GM12872 (cell line): Measurements from ENCODE around the gene LIF.

Source experiments
- TF ChIP-seq, protein P1 (sequence below): IDR thresholded peaks from 3 replicates; pipeline ENCODE4 v1.5.1; 2011; ENCODE audit warnings: low read depth, mild to moderate bottlenecking, low read length, moderate library complexity; ENCODE audit not compliant: insufficient read depth

LIF gene

GRCh38 chr22:30219668-30220278 lies 26.8 kb downstream of the LIF start:
- TF ChIP-seq, protein P1, sequence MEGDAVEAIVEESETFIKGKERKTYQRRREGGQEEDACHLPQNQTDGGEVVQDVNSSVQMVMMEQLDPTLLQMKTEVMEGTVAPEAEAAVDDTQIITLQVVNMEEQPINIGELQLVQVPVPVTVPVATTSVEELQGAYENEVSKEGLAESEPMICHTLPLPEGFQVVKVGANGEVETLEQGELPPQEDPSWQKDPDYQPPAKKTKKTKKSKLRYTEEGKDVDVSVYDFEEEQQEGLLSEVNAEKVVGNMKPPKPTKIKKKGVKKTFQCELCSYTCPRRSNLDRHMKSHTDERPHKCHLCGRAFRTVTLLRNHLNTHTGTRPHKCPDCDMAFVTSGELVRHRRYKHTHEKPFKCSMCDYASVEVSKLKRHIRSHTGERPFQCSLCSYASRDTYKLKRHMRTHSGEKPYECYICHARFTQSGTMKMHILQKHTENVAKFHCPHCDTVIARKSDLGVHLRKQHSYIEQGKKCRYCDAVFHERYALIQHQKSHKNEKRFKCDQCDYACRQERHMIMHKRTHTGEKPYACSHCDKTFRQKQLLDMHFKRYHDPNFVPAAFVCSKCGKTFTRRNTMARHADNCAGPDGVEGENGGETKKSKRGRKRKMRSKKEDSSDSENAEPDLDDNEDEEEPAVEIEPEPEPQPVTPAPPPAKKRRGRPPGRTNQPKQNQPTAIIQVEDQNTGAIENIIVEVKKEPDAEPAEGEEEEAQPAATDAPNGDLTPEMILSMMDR, result no peak

- TF ChIP-seq, protein P1, result no peak
Measured at GRCh38 chr22:30219049-30219654, 27.4 kb downstream of the LIF start.

- TF ChIP-seq, protein P1, result no peak
Measured at GRCh38 chr22:30217698-30218560, 28.6 kb downstream of the LIF start.

- TF ChIP-seq, protein P1, result no peak
Measured at GRCh38 chr22:30216710-30217109, 29.8 kb downstream of the LIF start.

DNA sequence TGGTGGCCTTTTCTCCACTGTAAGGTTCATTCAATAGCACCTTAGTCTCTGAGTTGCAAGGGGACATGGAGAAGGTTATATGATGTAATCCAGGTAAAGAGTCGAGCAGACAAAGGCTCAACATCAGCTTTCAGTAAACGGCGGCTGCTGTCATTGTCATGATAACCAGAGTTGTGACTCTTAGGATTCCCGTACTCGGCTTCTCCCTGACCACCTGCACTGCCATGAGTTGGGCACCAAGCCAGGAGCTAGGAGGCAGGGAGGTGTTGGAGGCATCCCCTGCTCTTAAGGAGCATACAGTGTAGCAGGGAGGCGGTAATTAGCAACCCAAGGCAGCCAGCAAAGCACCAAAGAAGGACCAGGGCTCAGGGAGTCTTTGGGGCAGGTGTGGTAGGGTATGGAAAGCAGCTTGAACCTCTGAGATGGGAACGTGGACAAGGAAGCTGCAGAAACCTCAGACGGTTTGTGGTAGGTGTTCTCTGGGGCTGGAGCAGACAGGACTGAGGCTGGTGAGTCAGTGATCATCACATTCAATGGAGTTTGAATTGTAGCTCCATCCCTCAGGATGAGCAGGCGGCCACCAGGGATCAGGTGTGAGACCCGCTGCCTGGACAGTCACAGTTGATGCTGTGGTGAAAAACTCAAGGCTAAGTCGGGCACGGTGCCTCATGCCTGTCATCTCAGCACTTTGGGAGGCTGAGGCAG lies 31.7 kb downstream of the LIF start:
- TF ChIP-seq, protein P1, result no peak

DNA sequence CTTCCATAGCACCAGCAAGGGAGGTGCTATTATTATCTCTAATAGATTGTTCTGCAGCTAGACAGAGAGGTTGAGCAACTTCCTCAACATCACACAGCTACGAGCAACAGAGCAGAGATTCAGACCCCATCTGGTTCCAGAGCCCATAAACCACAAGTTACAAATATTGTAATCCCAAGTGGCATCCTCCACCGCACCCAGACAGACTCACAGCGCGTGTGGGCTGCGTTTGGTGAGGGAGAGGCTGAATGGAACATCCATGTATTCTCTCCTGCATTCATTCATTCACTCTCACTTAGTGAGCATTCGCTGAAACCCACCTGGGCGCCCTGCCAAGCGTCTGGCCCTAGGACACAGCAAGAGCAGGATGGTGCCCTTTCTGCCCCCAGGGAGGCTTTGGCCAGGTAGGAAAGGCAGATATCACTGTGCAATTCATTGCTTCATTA lies 33.5 kb downstream of the LIF start:
- TF ChIP-seq, protein P1, result no peak
